ENCODE measurements around the gene SCN2A.

The SCN2A gene

GRCh38 chr2:165414187-165414586 lies 175.0 kb downstream of the SCN2A start:
- no peak for DNase-seq (ENCODE audit: low read depth in 1 of 2, low spot score in 1 of 2)

- no peak for DNase-seq (ENCODE audit: low read depth in 1 of 2, low spot score in 1 of 2)
Observed at GRCh38 chr2:165417009-165417408, 177.8 kb downstream of the SCN2A start.

- no peak for DNase-seq (ENCODE audit: low read depth in 1 of 2, low spot score in 1 of 2)
Observed at GRCh38 chr2:165420231-165420630, 181.0 kb downstream of the SCN2A start.

- DNase-seq (ENCODE audit: low read depth in 1 of 2, low spot score in 1 of 2): no peak
Observed at GRCh38 chr2:165423081-165423480, 183.9 kb downstream of the SCN2A start.

GRCh38 chr2:165425556-165425955 lies 186.3 kb downstream of the SCN2A start:
- no peak for DNase-seq (ENCODE audit: low read depth in 1 of 2, low spot score in 1 of 2)

- DNase-seq (ENCODE audit: low read depth in 1 of 2, low spot score in 1 of 2): no peak
Observed at GRCh38 chr2:165427686-165428085, 188.5 kb downstream of the SCN2A start.

- DNase-seq (ENCODE audit: low read depth in 1 of 2, low spot score in 1 of 2): no peak
Observed at GRCh38 chr2:165428926-165429325, 189.7 kb downstream of the SCN2A start.

GRCh38 chr2:165431014-165431413 lies 191.8 kb downstream of the SCN2A start:
- DNase-seq (ENCODE audit: low read depth in 1 of 2, low spot score in 1 of 2): no peak

GRCh38 chr2:165432234-165432966 lies 193.2 kb downstream of the SCN2A start:
- DNase-seq (ENCODE audit: low read depth in 1 of 2, low spot score in 1 of 2): no peak

- DNase-seq (ENCODE audit: low read depth in 1 of 2, low spot score in 1 of 2): no peak
Observed at GRCh38 chr2:165434865-165435496, 195.8 kb downstream of the SCN2A start.

GRCh38 chr2:165435611-165436010 lies 196.4 kb downstream of the SCN2A start:
- DNase-seq (ENCODE audit: low read depth in 1 of 2, low spot score in 1 of 2): no peak

- no peak for DNase-seq (ENCODE audit: low read depth in 1 of 2, low spot score in 1 of 2)
Observed at GRCh38 chr2:165436559-165436958, 197.3 kb downstream of the SCN2A start.

GRCh38 chr2:165440367-165440766 lies 201.2 kb downstream of the SCN2A start:
- no peak for DNase-seq (ENCODE audit: low read depth in 1 of 2, low spot score in 1 of 2)

Data from activated T-helper 1 cell treated with anti-CD3 and anti-CD28 coated beads, Interleukin-2, amount 50 U/mL, for 16 hours (primary cell).